HEK293T (cell line): Measurements from ENCODE around the gene HIRIP3.
A peak's percentile ranks its signal among the peaks of the same experiment; 100 is the strongest.

ENCODE experiments used
- ARNT ChIP-seq: fragments of 450-650 bp; IDR thresholded peaks from 2 replicates; pipeline ENCODE4 v1.6.1; 2017; ENCODE audit warnings: mild to moderate bottlenecking
- BHLHE40 ChIP-seq: fragments of 450-650 bp; IDR thresholded peaks from 2 replicates; pipeline ENCODE4 v1.6.1; 2016; ENCODE audit warnings: mild to moderate bottlenecking, moderate library complexity, borderline replicate concordance
- ELF4 ChIP-seq: fragments of 450-650 bp; IDR thresholded peaks from 2 replicates; pipeline ENCODE4 v1.6.1; 2017; ENCODE audit warnings: antibody characterized with exemption
- FOXA1 ChIP-seq: fragments of 450-650 bp; IDR thresholded peaks from 2 replicates; pipeline ENCODE4 v1.6.1; 2016; ENCODE audit warnings: mild to moderate bottlenecking
- FOXK2 ChIP-seq: fragments of 450-650 bp; IDR thresholded peaks from 2 replicates; pipeline ENCODE4 v1.6.1; 2016; ENCODE audit warnings: mild to moderate bottlenecking
- FOXM1 ChIP-seq: fragments of 450-650 bp; IDR thresholded peaks from 2 replicates; pipeline ENCODE4 v1.6.1; 2017; ENCODE audit warnings: mild to moderate bottlenecking, borderline replicate concordance
- L3MBTL2 ChIP-seq: fragments of 450-650 bp; conservative IDR thresholded peaks from 2 replicates; pipeline ENCODE4 v1.6.1; 2016; ENCODE audit warnings: mild to moderate bottlenecking
- LEF1 ChIP-seq: fragments of 450-650 bp; IDR thresholded peaks from 2 replicates; pipeline ENCODE4 v1.6.1; 2017; ENCODE audit warnings: mild to moderate bottlenecking, borderline replicate concordance
- PKNOX1 ChIP-seq: fragments of 450-650 bp; IDR thresholded peaks from 2 replicates; pipeline ENCODE4 v1.6.1; 2016
- SUZ12 ChIP-seq: fragments of 450-650 bp; IDR thresholded peaks from 2 replicates; pipeline ENCODE4 v1.6.1; 2016; ENCODE audit warnings: mild to moderate bottlenecking
- ZNF384 ChIP-seq: fragments of 450-650 bp; IDR thresholded peaks from 2 replicates; pipeline ENCODE4 v1.6.1; 2016

GRCh38 chr16:29973384-29974246 is 21.8 kb downstream of the HIRIP3 start, which contains the start of gene TAOK2:
- TF ChIP-seq LEF1 (no peak), PKNOX1 (no peak; the same call in 1 of the 2 replicates), FOXK2 (no peak), ARNT (no peak), BHLHE40 (no peak), ELF4 (no peak), L3MBTL2 (peak; percentile 100), FOXM1 (no peak), FOXA1 (no peak), ZNF384 (no peak), SUZ12 (no peak)
